ENCODE measurements around the gene RRP8.

Gene RRP8

DNA sequence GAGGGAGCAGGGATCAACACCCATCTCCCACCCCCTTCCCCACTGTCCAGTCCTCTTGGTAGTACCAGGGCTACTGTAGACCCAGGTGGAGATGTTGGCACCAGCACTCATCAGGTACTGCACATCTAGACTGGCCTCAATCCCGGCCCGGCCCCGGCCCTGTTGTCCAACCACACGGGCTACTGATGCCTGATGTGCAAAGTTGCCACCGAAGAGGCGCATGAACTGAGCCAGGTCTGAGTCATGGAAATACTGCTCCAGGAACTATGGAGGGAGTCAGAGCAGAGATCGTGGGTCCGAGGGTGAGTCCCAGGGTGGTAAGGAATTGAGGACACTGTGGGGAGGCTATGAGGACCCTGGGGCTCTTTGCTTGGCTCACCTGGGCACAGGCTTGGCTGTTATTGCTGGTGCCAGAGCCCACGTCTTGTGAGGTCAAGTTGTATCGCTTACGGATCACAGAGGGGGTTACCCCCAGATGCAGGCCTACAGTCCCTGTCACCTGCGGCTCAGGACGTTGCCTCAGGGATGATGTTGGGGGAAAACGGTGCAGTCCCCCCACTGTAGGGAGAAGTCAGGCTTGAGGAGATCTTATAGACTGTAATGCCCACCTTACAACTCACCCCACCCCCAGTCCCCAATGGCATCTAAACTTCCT lies 13.3 kb upstream of the RRP8 start:
- DNase-seq = no peak

GRCh38 chr11:6615882-6616585 lies 12.6 kb upstream of the RRP8 start:
- no peak for DNase-seq

DNA sequence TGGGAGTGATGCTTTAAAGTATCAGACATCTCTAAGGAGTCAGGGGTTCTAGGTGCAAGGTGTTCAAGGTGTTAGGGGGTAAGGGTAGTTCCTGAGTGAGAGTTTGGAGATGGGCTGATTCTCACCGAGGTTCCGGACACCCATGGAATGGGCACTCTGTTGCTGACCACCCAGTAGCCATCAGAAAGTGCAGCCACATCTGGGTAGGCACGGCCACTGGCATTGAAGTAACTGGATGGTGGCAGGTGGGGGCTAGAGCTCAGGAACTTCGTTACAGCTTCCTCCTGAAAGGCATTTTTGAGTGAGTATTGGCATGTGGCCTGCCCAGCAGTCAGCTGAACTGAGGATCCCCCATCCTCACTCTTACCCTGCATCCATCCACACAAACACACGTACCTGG lies 11.6 kb upstream of the RRP8 start:
- no peak for DNase-seq

DNA sequence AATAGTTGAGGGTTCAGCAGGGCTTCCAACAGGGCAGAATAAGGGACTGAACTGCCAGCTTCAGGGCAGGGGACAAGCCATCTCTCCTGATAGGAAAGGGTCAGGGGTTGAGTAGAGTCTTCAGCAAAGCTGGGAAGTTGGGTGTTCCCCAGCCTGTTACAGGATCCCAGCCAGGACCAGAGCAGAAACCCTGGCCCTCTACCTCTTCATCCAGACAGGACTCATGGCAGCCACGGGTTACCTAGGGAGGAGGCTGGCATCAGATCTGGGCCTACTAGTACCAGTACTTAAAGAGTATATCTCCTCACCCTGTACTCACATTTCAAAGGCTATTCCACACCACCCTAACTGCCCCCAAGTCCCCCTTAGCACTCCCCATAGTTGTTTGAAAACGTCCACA lies 11.0 kb upstream of the RRP8 start:
- no peak for DNase-seq

DNA sequence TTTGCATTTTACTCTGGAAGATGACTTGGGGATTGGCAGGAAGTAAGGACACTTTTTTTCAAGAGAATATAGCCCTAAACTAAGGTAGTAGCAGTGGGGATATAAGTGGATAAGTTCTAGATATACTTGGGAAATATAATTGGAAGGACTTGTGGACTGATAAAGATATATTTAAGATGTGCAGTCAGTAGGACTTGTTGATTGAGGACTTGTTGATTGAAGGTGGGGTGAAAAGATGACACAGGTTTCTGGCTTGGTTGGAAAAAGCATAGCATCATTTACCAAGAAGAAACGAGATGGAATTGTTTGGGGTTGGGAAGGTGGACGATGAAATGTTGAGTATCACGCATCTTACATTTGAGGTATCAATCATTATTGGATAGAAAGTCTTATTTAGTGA lies 10.1 kb upstream of the RRP8 start:
- DNase-seq = no peak

DNA sequence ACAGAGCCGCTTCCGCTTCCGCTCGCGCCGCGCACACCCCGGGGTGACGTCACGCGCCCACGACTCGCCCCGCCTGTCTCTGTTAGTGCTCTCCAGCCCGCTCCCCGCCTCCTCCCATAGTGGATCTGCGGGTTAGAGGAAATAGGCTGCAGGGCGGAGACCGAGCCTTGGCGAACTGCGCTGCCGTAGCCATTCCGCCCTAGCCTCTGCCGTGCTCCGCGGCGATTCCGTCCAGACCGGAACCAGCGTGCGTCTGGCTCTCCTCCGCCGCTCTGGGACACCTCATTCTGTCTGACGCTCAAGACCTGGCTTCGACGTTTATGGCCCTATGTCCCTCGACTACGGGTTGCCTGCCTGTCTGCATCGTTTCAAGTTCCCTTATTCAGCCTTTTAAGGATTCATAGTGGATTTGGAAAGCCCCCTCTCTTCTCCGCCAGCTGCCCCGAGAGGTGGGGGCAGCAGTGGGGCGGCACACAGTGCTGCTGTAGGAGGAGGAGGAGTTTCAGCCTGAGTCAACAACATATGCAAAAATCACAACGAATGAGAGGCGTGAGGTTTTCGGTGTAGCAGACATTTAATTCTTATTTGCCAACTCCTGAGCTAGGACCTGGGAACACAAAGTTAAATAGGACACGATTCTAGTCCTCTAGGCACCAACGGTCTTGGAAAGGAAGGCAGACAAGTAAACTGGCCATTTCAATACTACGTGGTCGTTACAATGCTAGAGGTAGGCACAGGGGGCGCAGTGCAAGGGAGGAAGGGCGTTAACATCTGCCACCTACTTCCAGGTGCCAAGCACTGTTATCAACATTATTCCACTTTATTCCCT lies 9.0 kb upstream of the RRP8 start, which contains the start of gene TAF10:
TSS of gene TAF10 (minus strand) at position 4 of the 829 bp plus-strand sequence. CDS start 27 bp downstream, outside the sequence.
- peak; percentile 82 for DNase-seq

DNA sequence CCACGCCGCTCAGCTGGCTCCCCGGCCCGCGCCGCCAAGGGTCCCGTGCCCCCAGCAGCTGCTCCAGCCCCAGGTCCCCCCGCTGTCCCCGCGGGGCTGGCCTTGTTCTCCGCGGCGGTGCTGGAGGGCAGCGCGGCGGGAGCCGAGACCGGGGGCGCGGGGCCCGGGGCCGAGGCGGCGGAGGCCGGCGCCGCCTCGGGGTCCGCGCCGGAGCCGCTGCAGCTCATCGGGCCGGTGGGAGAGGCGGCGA lies 8.5 kb upstream of the RRP8 start:
- DNase-seq = no peak

- DNase-seq = no peak
Observed at GRCh38 chr11:6611092-6611962, 7.9 kb upstream of the RRP8 start.

- DNase-seq = no peak
Observed at GRCh38 chr11:6610591-6610990, 7.2 kb upstream of the RRP8 start.

GRCh38 chr11:6609502-6610015 lies 6.1 kb upstream of the RRP8 start:
- DNase-seq = no peak

- DNase-seq = no peak
Observed at GRCh38 chr11:6608726-6609501, 5.5 kb upstream of the RRP8 start.

- no peak for DNase-seq
Observed at GRCh38 chr11:6608011-6608410, 4.6 kb upstream of the RRP8 start.

DNA sequence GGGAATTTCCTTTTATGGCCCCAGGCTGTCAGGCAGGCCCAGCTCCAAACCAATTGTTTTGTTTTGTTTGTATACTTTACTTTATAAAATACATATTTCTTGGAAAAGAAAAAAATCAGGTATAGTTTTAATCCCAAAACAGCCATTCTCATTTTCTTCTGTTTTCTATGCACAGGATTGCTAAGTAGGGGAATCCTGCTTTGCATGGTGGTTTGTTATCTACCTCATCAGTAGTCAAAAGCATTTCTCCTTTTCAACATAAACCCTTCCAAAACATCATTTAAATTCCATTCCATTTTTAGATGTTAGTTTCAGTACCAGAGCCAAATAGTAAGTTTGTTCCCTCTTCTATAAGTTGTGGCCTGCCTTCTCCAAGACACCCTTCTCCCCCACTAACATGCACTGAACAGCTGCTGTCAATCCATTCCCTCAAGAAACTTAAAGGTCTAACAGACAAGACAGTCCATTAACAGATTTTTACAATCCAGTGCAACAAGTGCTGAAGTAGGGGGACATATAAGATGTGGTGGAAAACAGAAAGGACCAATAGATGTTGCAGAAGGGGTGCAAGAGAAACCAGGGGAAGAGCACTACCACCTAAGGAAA lies 3.9 kb upstream of the RRP8 start:
- DNase-seq = no peak

- DNase-seq = no peak
Observed at GRCh38 chr11:6606471-6607189, 3.2 kb upstream of the RRP8 start.

GRCh38 chr11:6604790-6605189 lies 1.4 kb upstream of the RRP8 start:
- no peak for DNase-seq

GRCh38 chr11:6604081-6604626 lies 738 bp upstream of the RRP8 start:
- no peak for DNase-seq

DNA sequence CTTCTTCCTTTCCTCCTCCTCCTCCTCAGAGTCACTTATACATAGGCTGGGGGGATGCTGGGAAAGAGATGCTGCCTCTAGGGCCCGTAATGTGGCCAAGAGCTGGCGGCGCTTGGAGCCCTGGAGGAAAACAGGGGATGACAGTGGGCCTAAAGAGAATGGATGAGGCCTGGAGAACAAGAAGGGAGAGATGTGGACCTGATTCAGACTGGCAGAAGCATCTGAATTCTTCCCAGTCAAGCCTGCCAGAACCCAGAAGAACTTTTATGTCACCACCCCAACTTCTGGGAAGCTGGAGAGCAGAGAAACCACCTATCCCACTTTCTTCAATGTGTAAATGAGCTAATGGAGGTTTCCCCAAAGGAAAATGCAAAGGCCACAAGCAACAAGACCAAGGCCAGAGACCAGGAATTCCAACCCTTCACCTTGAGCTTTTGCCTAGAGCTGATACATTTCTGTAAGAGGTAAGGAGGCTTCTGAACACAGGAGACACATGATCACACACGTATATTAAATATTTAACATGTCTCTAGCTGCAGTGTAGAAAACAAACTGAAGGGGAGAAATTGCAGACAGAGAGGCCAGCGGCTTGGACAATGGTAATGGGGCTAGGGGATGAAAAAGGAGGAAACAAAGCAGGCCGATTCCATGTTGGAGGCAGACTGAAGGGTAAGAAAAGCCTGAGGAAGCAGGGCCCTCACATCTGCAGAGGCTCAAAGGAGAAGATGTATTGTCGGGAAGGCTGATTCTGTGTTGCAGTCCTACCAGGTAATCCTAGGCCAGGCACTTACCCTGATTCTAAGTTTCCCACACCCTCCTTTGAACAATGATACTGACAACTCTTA lies 1.1 kb downstream of the RRP8 start:
- DNase-seq = no peak

GRCh38 chr11:6601041-6601461 lies 2.4 kb downstream of the RRP8 start:
- DNase-seq = no peak

DNA sequence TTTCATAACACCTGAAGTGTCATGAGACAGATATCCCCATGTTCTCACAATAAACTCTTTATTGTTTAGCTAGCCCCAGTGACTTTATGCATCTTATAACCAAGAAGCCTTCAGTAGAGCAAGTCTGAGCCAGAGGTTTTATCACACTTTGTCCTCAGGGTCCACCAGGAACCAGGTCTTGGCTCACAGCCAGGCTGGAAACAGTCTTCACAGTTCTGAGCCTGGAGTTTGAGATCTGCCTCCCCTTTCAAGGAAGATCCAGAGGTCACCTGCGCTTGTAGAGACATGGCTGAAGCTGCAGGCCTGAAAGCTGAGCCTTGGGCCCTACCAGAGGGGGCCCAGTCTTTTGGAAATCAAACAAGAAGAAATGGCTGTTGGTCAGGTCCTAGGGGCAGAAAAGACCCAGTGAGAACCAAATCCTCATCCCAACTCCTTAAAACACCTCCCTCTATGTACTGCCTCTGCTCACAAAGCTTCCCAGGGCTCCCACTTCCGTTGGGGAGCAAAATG lies 3.5 kb downstream of the RRP8 start:
- no peak for DNase-seq
